Myometrial cell (primary cell): ENCODE data around the gene AK2. TPM values are rescaled to one million over a fixed set of nuclear protein-coding genes. Genes with fewer than 3 reads are reported as not detected.

ENCODE experiments used
- total RNA-seq: library from RNA; depleted of rRNA; stranded (reverse); fragments of >200 nt; gene quantifications from 2 replicates; pipeline ENCODE4 v1.2.3, GENCODE V29; 2015

AK2 gene
- total RNA-seq: 165 and 166 TPM in 2 replicates

DNA sequence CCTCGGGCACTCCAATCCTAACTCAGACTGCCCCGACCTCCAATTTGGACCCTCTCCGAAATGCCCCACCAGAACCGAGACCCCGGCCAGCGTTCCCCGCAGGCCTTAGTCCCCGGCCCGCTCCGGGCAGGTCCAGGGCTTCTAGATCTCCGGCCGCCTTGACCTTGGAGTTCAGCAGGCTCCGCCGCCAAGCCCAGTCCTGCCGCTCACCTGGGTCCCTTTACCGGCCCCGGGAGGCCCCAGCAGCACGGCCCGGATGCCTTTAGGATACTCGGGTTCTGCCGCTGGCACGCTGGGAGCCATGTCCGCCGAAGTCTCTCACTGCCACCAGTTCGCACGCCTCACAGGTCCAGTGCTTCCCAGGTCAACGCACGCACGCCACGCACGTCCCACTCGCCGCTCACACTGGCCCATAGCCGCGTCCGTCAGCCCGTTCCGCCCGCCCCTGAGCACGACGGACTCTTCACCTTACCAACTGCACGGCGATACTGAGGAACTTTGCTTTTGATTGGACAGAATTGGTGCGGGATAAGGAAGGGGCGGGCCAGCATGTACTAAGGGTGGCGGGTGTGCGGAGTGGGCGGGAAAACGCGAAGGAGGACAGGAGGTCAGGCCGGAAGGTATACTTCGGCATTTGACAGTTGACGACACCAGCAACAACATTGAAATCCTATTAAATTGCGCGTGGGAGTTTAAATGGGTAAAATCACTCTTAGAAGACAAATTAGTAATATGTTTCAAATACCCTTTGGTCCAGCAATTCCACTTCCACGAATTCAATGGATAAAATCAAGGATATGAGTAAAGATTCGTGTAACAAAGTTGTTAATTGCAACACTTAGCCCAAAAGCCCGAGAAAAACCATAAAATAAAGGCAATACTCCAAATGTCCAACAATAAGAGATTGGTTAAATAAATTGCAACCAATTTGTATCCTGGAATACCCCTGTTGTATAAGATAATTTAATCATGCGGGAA is at the start of gene AK2:
Gene AK2, minus strand, starts transcription at position 358 of the 978 bp plus-strand sequence. Its CDS starts 55 bp downstream, at position 303.

GRCh38 chr1:33080885-33081553 is 44.3 kb upstream of the AK2 start, which contains the start of gene AZIN2:
Gene AZIN2, plus strand, starts transcription at chr1:33081153. Its CDS starts 1,097 bp downstream, at chr1:33082250.

GRCh38 chr1:32964461-32965250 is 72.0 kb downstream of the AK2 start, which contains the start of gene RNF19B:
Gene RNF19B, minus strand, starts transcription at chr1:32964809. Its CDS starts 124 bp downstream, at chr1:32964685.

Other genes starting within 250 kb of the AK2 start
- gene YARS1, start 219.5 kb downstream of the AK2 start, total RNA-seq: 183 and 202 TPM in 2 replicates
- gene S100PBP, start 219.2 kb downstream of the AK2 start, total RNA-seq: 17.0 and 25.3 TPM in 2 replicates
- gene FNDC5, start 166.0 kb downstream of the AK2 start, total RNA-seq: 0.58 TPM in 1 of 2 replicates, not detected in the other
- 0.29 TPM in 1 of 2 replicates, not detected in the other for gene HPCA, start 150.4 kb downstream of the AK2 start, total RNA-seq
- 95.9 and 125 TPM in 2 replicates for gene TMEM54, start 135.5 kb downstream of the AK2 start, total RNA-seq
- 14.4 and 18.1 TPM in 2 replicates for gene RNF19B, start 72.1 kb downstream of the AK2 start, total RNA-seq
- 6.3 and 17.0 TPM in 2 replicates for gene AZIN2, start 44.3 kb upstream of the AK2 start, total RNA-seq
- gene TRIM62, start 145.2 kb upstream of the AK2 start, total RNA-seq: 3.4 and 3.7 TPM in 2 replicates
- gene ZNF362, start 219.6 kb upstream of the AK2 start, total RNA-seq: 5.8 and 8.7 TPM in 2 replicates